Esophagus muscularis mucosa (tissue), 4 donors: ENCODE results near the gene TBC1D9. TPM values are rescaled to one million over a fixed set of nuclear protein-coding genes. Genes with fewer than 3 reads are reported as not detected.

ENCODE experiments used
- DNase-seq: peaks from one replicate; pipeline ENCODE4 v3.0.0-alpha.2; 2017; ENCODE audit errors: extremely low spot score
- H3K27ac ChIP-seq, 4 donors: fragments of 200-600 bp; sonication (generic); replicated peaks in 1 of 4; 1 replicate in 3 of 4; 2 replicates in 1 of 4; pipeline ENCODE4 v1.5.1; 2016 to 2019; ENCODE audit warnings: mild to moderate bottlenecking in 1 of 4
- H3K27me3 ChIP-seq, 4 donors: fragments of 200-600 bp; sonication (generic); one replicate each; pipeline versions ENCODE4 v1.5.1 to v1.6.0; 2016 to 2019
- H3K36me3 ChIP-seq, 4 donors: fragments of 200-600 bp; sonication (generic); one replicate each; pipeline ENCODE4 v1.5.1; 2016 to 2019
- H3K4me1 ChIP-seq, 4 donors: fragments of 200-600 bp; sonication (generic); one replicate each; pipeline ENCODE4 v1.5.1; 2016 to 2019
- H3K4me3 ChIP-seq, 4 donors: fragments of 200-600 bp; sonication (generic); 1 replicate in 2 of 4; 2 replicates in 2 of 4; pipeline ENCODE4 v1.5.1; 2016 to 2019; ENCODE audit warnings: mild to moderate bottlenecking in 4 of 4, moderate library complexity in 1 of 4
- H3K9me3 ChIP-seq, 4 donors: fragments of 200-600 bp; sonication (generic); 1 replicate in 3 of 4; 2 replicates in 1 of 4; pipeline ENCODE4 v1.5.1; 2016 to 2019
- CTCF ChIP-seq, 3 experiments: fragments of 200-600 bp in 2 of 3; fragments of 450-650 bp in 1 of 3; sonication (generic) in 2 of 3; IDR thresholded peaks; one replicate each; pipeline ENCODE4 v1.5.1; 2017 to 2019; ENCODE audit warnings: antibody characterized with exemption in 3 of 3, mild to moderate bottlenecking in 2 of 3, moderate library complexity in 1 of 3
- EP300 ChIP-seq: sonication (generic); formaldehyde crosslinking; IDR thresholded peaks from one replicate; pipeline ENCODE4 v1.6.1; 2017; ENCODE audit warnings: antibody characterized with exemption
- POLR2A ChIP-seq: fragments of 450-650 bp; IDR thresholded peaks from one replicate; pipeline ENCODE4 v1.6.1; 2017; ENCODE audit warnings: antibody characterized with exemption, moderate library complexity, mild to moderate bottlenecking, low read depth
- POLR2AphosphoS5 ChIP-seq, 2 donors: sonication (generic); formaldehyde crosslinking; IDR thresholded peaks; one replicate each; pipeline ENCODE4 v1.6.1; 2017; ENCODE audit warnings: antibody characterized with exemption in 2 of 2
- whole genome bisulfite sequencing: methylation state at CpG from one replicate; pipeline ENCODE4 v1.1.5; 2018; 5-methylcytosine and 5-hydroxymethylcytosine counted together
- intact Hi-C: fragments of 100-400 bp; cut with DNase I; formaldehyde crosslinking; loops from one replicate; pipeline ENCODE4 v1.15.1; 2023
- total RNA-seq, 4 donors: library from RNA; depleted of rRNA; stranded (reverse); fragments of >200 nt; gene quantifications; one replicate each; pipeline versions ENCODE4 v1.1.0 to v1.2.1, GENCODE V29; 2016

The TBC1D9 gene
- total RNA-seq = 10 to 100 TPM; 15.4 to 23.8 (median 21.3) TPM

GRCh38 chr4:140756319-140757231 is at the start of gene TBC1D9:
Gene TBC1D9 (minus strand): TSS chr4:140756385. CDS start chr4:140756045, 340 bp downstream.
- WGBS = under 1% methylated on average over 15 of the region's 73 CpGs
- peaks cover 7 to 29% (median 26%) of the 10 kb centered on the region in 4 donors for H3K4me1 ChIP-seq
- peak within 1 kb of the TSS; percentile 84 to 95 (median 92) for H3K4me3 ChIP-seq
- peak; percentile 73 to 86 for TF ChIP-seq POLR2AphosphoS5 (IDR thresholded peaks at IDR 0.05)
- TF ChIP-seq EP300 = no peak
- peak in 2 of 3 experiments; percentile 8 to 14 for TF ChIP-seq CTCF (IDR thresholded peaks at IDR 0.05)
- TF ChIP-seq POLR2A = no peak
- intact Hi-C loops = loop anchor here (5.0 kb wide), 2 partner anchors 96 to 234 kb away; partner anchors contain the start of gene ELMOD2
- H3K36me3 ChIP-seq = no peaks in the 10 kb centered on the region
- no peaks in the 10 kb centered on the region for H3K27me3 ChIP-seq
- DNase-seq = no peak
- H3K9me3 ChIP-seq = no peaks in the 10 kb centered on the region
- peak within 1 kb of the TSS; percentile 88 to 96 (median 94) for H3K27ac ChIP-seq

- H3K27me3 ChIP-seq = no peaks in the 10 kb centered on the region
- peaks cover 0 to 16% (median 13%) of the 10 kb centered on the region in 4 donors for H3K4me1 ChIP-seq
- no peaks in the 10 kb centered on the region for H3K36me3 ChIP-seq
- H3K9me3 ChIP-seq = no peaks in the 10 kb centered on the region
- intact Hi-C loops = no loop called here
- TF ChIP-seq POLR2A = no peak
- TF ChIP-seq CTCF (IDR thresholded peaks at IDR 0.05) = no peak
- no peak for TF ChIP-seq POLR2AphosphoS5 (IDR thresholded peaks at IDR 0.05)
- TF ChIP-seq EP300 = no peak
- no peak overlapping the region for H3K27ac ChIP-seq
- DNase-seq = no peak
- no peak overlapping the region for H3K4me3 ChIP-seq
Observed at GRCh38 chr4:140805293-140805692, 49.1 kb upstream of the TBC1D9 start.

- TF ChIP-seq POLR2AphosphoS5 (IDR thresholded peaks at IDR 0.05) (no peak), POLR2A (no peak), EP300 (no peak), CTCF (IDR thresholded peaks at IDR 0.05) (no peak)
- no peak overlapping the region for H3K4me3 ChIP-seq
- DNase-seq = no peak
- intact Hi-C loops = no loop called here
- peaks cover 0 to 8% (median 4%) of the 10 kb centered on the region in 4 donors for H3K4me1 ChIP-seq
- H3K36me3 ChIP-seq = no peaks in the 10 kb centered on the region
- no peaks in the 10 kb centered on the region for H3K27me3 ChIP-seq
- H3K9me3 ChIP-seq = no peaks in the 10 kb centered on the region
- WGBS = 98% methylated on average over 5 of the region's 5 CpGs
- no peak overlapping the region for H3K27ac ChIP-seq
Observed at GRCh38 chr4:140802591-140802990, 46.4 kb upstream of the TBC1D9 start.

- TF ChIP-seq POLR2AphosphoS5 (IDR thresholded peaks at IDR 0.05) = no peak
- no peak for TF ChIP-seq EP300
- TF ChIP-seq CTCF (IDR thresholded peaks at IDR 0.05) = no peak
- TF ChIP-seq POLR2A = no peak
- Histone ChIP-seq H3K4me3 (no peak overlapping the region), H3K27ac (no peak overlapping the region), H3K27me3 (no peaks in the 10 kb centered on the region), H3K9me3 (no peaks in the 10 kb centered on the region), H3K4me1 (no peaks in the 10 kb centered on the region), H3K36me3 (no peaks in the 10 kb centered on the region)
- DNase-seq = no peak
- WGBS = 53% methylated on average over 5 of the region's 5 CpGs
- intact Hi-C loops = no loop called here
Observed at GRCh38 chr4:140800666-140801065, 44.5 kb upstream of the TBC1D9 start.
